IPS DF 4.7 (cell line): Measurements from ENCODE around the gene CTIF.

Experiments
- DNase-seq: peaks from one replicate; pipeline ENCODE4 v3.0.0-alpha.2; 2013; ENCODE audit warnings: low spot score; ENCODE audit errors: extremely low read depth

CTIF gene

GRCh38 chr18:48880931-48881330 is 342.1 kb downstream of the CTIF start:
- no peak for DNase-seq

- DNase-seq = no peak
These were observed 343.5 kb downstream of the CTIF start for GRCh38 chr18:48882379-48882778.

- no peak for DNase-seq
These were observed 345.5 kb downstream of the CTIF start for GRCh38 chr18:48884306-48884705.

GRCh38 chr18:48884771-48885170 is 345.9 kb downstream of the CTIF start:
- DNase-seq = no peak

- no peak for DNase-seq
These were observed 346.6 kb downstream of the CTIF start for GRCh38 chr18:48885266-48885923.

DNA sequence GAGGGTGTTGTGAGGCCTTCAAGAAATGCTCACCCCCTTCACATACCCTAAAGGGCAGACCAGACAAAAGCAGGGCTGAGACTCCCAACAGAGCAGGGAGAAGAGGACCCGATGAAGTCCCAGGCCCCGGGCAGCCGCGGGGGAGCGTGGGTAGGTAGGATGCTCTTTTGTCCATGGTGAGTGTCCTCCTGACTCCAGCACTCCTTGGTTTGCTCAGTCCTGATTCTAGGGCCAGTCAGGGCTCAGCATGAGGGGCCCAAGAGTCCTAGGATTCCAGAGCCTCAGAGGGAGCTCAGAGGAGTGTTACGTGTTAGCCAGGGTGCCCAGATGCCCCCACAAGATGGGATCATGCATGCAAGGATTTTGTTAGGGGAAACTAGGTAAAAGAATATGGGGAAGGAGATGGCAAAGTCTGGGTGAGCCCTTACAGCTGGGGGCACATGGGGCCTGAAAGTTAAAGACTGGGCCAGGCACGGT is 347.1 kb downstream of the CTIF start:
- no peak for DNase-seq

DNA sequence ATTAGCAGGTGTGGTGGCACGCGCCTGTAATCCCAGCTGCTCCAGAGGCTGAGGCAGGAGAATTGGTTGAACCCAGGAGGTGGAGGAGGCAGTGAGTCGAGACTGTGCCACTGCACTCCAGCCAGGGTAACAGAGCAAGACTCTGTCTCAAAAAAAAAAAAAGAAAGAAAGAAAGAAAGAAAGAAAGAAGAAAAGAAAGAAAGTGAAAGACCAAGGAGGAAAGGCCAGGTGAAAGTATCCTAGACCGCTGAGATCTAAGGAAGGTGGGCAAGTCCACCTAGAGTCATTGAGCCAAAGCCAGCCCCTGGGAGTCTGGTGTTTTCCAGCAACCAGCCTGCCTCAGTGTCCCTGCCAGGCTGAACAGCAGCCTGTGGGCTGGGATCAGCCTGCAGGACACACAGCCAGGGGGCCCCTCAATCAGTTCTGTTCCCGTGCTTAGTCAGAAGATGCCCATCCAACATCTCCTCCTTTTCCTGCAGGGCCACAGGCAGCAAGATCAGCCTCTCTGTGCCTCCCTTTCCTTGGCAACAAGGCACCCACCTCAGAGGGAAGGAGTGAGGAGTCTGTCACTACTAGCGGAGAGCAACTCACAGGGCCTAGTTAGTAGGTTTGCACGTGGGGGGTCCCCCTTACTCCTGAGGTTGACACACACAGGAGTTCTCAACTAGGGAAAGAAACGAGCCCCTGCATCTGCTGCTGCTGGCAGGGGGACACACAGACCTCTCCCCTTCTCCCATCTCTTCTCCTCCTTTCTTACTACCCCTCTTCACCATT is 347.9 kb downstream of the CTIF start:
- DNase-seq = no peak

DNA sequence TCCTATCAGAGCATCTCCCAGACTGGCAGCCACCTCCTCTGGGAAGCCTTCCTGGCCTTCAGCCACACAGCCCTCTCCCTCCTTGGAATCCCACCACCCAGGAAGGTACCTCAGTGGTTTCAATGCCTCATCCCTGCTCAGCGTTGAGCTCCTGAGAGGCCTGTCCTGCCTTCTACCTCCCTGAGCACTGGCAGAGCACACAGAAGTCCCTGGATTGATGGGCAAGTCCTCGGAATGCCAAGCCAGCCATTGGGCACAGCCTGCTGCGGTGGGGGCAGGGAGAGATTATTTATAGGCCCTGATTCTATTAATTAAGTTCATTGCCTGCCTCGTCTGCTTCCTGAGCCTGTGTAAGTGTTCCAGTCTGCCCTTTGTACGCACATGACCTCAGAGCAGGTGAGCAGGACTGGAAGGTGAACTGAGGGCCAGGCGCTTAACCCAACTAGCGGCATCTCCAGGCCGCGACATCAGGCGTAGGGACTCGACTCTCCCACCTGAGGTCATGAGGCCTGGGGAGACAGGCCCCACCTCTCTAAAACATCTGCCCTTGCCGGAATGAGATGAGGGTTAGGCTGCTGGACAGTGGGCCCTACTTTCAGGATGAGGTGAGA is 348.6 kb downstream of the CTIF start:
- no peak for DNase-seq

DNA sequence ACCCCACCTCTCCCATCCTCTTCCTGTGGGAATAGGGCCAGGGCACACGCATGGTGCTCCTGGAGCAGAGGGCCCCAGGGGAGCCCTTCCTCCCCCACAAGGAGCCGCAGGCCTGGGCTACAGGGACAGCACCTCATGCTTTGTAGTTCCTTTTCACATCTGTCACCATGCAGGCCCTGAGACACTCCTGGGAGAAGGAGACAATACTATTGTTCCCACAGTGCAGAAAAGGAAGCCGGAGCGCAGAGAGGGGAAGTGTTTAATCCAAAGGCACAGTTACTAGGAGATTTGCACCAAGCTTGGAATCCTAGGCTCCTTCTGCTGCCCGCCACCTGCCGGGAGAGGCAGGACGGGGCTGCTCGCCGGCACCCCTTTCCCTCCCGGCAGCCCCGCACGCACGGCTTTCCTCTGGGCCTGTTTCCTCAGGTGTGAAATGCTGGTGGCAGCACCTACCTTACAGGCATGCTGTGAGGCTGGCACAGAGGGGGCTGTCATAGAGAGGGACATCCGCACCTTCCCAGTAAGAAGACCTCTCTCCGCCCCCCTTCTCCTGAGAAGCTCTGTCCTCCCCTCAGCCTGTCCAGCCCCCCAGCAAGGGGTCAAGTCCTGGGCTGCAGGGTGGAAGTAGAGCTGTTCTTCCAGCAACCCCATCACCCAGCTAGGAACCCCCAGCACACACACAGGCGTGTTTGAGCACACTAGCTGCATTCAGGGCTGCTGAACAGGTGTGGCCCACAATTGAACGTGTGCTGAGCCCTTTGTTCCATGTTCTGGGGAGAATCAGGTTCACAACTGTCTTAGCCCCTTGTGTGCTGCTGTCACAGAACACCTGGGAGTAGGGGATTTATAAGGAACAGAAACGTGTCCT is 349.3 kb downstream of the CTIF start:
- no peak for DNase-seq

- no peak for DNase-seq
These were observed 349.9 kb downstream of the CTIF start for GRCh38 chr18:48888773-48889080.

DNA sequence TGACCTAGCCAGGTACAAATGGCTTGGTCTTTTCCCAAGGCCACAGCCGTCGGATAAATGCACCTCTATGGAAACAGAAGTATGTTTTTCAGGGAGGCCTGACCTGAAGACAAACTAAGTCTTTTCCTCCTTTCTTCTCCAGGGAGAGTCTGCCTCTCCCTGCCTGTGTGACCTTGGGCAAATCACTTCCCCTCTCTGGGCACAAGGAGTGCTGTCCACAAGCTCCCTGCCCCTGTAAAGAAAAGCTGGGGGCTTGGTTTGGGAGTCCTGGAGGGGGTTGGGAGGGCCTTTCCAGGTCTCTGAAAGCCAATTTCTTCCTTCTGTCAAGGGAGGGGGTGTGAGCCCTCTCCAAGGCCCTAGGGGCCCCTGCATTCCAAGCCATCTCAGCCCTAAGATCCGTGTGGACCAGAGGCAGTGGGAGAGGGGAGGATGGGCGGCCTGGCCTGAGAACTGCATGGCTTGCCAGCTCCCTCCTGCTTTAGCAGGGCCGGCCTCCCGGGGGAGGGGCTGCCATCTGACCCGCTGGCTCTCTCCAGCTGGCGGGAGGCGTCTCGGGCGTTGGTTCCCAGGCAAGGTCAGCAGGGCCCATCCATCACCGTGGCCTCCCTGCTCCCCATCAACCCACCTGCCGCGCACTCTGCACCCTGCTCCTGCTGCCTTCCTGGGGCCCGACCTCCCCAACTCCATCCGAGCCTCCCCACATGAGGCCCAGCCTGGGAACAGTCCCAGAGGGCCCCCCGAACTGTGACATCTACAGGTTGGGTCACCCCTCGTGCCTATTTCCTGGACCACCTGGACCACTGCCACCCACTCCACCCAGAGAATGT is 350.5 kb downstream of the CTIF start:
- DNase-seq = no peak

GRCh38 chr18:48889981-48890762 is 351.3 kb downstream of the CTIF start:
- DNase-seq = no peak

GRCh38 chr18:48891721-48892120 is 352.9 kb downstream of the CTIF start:
- no peak for DNase-seq

GRCh38 chr18:48892146-48892855 is 353.5 kb downstream of the CTIF start:
- DNase-seq = no peak

DNA sequence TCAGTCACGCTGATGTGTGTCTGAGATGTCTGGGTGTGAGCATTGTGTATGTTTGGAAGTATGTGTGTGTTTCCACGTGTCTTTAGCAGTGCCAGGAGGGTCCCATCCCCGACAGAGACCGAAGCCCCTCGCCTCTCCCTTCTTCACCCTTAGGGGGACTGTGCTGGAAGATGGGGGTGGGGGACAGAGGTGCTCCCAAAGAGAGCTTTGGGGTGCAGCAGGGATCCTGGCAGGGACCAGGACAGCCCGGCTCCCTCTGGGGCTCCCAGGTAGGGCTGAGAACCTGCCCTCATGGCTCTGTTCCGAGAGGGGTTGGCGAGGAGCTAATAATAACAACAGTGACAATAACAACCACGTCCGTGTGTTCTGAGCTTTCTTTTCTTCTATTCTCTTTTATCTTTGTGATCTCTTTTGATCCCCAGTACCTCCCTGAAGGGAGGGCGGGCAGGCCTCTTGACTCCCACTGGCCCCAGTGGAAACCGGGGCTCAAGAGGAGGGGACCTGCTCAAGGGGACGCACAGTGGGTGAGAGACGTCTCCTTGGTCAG is 354.3 kb downstream of the CTIF start:
- DNase-seq = no peak

DNA sequence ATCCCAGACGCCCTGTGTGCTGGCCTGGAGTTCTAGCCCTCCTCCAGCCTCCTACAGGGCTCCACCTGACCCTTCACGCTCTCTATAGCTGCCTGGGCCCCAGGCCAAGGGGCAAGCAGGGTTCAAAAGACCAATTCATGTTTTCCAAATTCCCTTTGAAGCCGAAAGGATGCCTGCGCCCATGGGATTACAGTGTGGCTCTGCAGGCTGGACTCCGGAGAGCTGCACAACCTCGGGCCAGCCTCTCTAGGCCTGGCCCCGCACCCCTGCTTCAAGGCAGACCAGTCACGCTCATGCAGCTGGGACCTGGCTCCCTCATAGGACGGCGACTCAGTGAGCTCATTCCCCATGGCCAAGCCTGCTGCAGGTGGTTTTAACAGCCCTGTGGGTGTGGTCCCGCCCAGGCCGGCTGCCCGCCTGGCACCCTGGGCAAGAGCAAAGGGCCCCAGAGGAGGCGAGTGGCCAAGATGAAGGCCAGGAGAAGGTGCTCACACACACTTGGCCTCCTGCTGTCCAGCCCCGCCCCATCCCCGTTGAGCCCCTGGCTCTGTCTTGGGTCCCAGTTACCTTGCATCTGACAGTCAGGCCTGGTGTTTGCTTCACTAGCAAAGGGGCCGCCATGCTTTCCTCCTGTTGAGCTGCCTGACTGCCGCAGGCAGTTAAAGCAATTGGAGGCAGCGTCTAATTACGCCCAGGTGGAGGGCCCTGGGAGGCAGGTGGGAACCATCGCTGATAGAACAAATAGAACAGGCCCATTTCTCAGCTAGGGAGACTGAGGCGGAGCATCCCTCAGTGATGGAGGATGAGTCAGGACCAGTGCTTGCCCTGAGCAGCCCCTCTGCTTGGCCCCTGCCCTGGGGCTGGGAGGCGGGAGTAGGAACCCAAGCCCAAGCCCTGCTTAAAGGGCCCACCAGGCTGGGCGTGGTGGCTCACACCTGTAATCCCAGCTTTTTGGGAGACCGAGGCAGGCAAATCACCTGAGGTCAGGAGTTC is 355.1 kb downstream of the CTIF start:
- no peak for DNase-seq

DNA sequence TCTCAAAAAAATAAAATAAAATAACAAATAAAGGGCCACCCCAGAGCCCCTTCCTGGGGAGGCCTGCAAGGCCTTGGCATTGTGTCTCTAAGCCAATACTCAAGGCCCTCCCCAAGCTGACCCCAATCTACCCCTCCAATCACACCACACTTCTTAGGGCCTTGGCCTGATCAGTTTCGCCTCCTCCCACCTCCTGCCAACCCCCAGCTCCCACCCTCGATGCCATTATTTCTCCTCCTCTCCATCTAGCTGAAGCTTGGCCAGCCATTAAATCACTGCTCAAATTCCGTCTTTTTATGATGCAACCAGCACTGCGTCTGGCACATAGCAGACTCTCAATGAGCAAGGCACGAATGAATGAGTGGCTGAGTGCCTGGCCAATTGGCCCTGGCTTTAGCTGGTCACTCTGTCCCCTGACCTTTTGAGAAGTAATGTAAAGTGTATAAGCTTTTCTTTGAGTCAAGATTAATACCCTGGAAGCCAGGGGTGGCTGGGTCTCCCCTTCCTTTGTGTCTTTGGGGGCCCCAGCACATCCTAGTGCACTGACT is 356.0 kb downstream of the CTIF start:
- no peak for DNase-seq
